PC-9 (cell line): ENCODE data around the gene GRIP1.

Experiments used
- CTCF ChIP-seq: fragments of 200-600 bp; sonication (generic); conservative IDR thresholded peaks from 2 replicates; pipeline ENCODE4 v1.6.1; 2017; ENCODE audit warnings: mixed run types, antibody characterized with exemption, mild to moderate bottlenecking, moderate library complexity
- EZH2 ChIP-seq: fragments of 200-600 bp; sonication (generic); IDR thresholded peaks from 2 replicates; pipeline ENCODE4 v1.8.0; 2017; ENCODE audit warnings: antibody characterized with exemption, low read depth

- TF ChIP-seq CTCF (no peak), EZH2 (no peak)
Measured at GRCh38 chr12:66538970-66539369, 139.9 kb downstream of the GRIP1 start.
